Left renal pelvis (tissue), 4 donors: ENCODE data around the gene PNMT. TPM values are rescaled to one million over a fixed set of nuclear protein-coding genes. Genes with fewer than 3 reads are reported as not detected.

Experiments
- DNase-seq, 4 donors: peaks; one replicate each; pipeline ENCODE4 v3.0.0-alpha.2; 2013; ENCODE audit warnings: low read depth in 4 of 4, low spot score in 3 of 4
- polyA plus RNA-seq, 4 donors: library from polyadenylated mRNA; unstranded; fragments of 120-200 nt; gene quantifications; one replicate each; pipeline ENCODE4 v1.2.1, GENCODE V29; 2013; ENCODE audit not compliant: insufficient read length in 4 of 4

Gene PNMT
- polyA plus RNA-seq, 4 donors, result 0.22 to 4.5 (median 1.8) TPM

- DNase-seq, result no peak
These were observed 1.5 kb upstream of the PNMT start for GRCh38 chr17:39666601-39667261.

GRCh38 chr17:39667262-39667944 is 850 bp upstream of the PNMT start:
- DNase-seq, result no peak

- no peak for DNase-seq
These were observed 1.9 kb downstream of the PNMT start for GRCh38 chr17:39669897-39670735.

- DNase-seq, result no peak
These were observed 2.5 kb downstream of the PNMT start for GRCh38 chr17:39670746-39671145.

- DNase-seq, result no peak
These were observed 3.6 kb downstream of the PNMT start for GRCh38 chr17:39671651-39672521.

- DNase-seq, result no peak
These were observed 4.5 kb downstream of the PNMT start for GRCh38 chr17:39672522-39673334.

GRCh38 chr17:39673335-39674081 is 5.3 kb downstream of the PNMT start:
- DNase-seq, result no peak

GRCh38 chr17:39674179-39674578 is 5.9 kb downstream of the PNMT start:
- DNase-seq, result no peak

GRCh38 chr17:39674702-39675389 is 6.6 kb downstream of the PNMT start:
- no peak for DNase-seq

- no peak for DNase-seq
These were observed 7.3 kb downstream of the PNMT start for GRCh38 chr17:39675390-39676082.

GRCh38 chr17:39676198-39676819 is 8.1 kb downstream of the PNMT start:
- DNase-seq, result no peak

- DNase-seq, result no peak
These were observed 8.8 kb downstream of the PNMT start for GRCh38 chr17:39677072-39677471.

- no peak for DNase-seq
These were observed 9.5 kb downstream of the PNMT start for GRCh38 chr17:39677542-39678339.

GRCh38 chr17:39678340-39679116 is 10.3 kb downstream of the PNMT start:
- DNase-seq, result no peak

- DNase-seq, result no peak
These were observed 11.4 kb downstream of the PNMT start for GRCh38 chr17:39679521-39680192.
